K562 (cell line): ENCODE data around the gene ASB15. TPM values are rescaled to one million over a fixed set of nuclear protein-coding genes. Genes with fewer than 3 reads are reported as not detected.

Experiments used
- CHD4 ChIP-seq: fragments of 200-600 bp; sonication (generic); IDR thresholded peaks from 3 replicates; pipeline ENCODE4 v1.6.1; 2012; ENCODE audit warnings: low read depth, mild to moderate bottlenecking, mixed read lengths, low read length, inconsistent platforms; ENCODE audit not compliant: insufficient read depth, insufficient replicate concordance, poor library complexity, severe bottlenecking
- CTCFL ChIP-seq: IDR thresholded peaks from 2 replicates; pipeline ENCODE4 v1.6.1; 2011; ENCODE audit warnings: borderline replicate concordance, low read depth, mild to moderate bottlenecking, moderate library complexity, low read length; ENCODE audit not compliant: insufficient read depth, poor library complexity, severe bottlenecking
- HEY1 ChIP-seq: fragments of 250-450 bp; sonication (Bioruptor Pico); IDR thresholded peaks from 2 replicates; pipeline ENCODE4 v1.5.0; 2020; ENCODE audit warnings: mild to moderate bottlenecking, moderate library complexity, borderline replicate concordance
- NCOA2 ChIP-seq, 2 experiments: fragments of 450-650 bp; IDR thresholded peaks; 2 replicates each; pipeline ENCODE4 v1.6.1; 2018; ENCODE audit warnings: mild to moderate bottlenecking in 2 of 2, moderate library complexity in 1 of 2; ENCODE audit not compliant: partially characterized antibody in 2 of 2
- PRMT5 ChIP-seq: sonication (generic); formaldehyde crosslinking; IDR thresholded peaks from 2 replicates; pipeline ENCODE4 v1.5.0; 2020; ENCODE audit warnings: missing genetic modification reagents
- RBM14 ChIP-seq: fragments of 200-400 bp; formaldehyde crosslinking; IDR thresholded peaks from 2 replicates; pipeline ENCODE4 v1.6.1; 2018; ENCODE audit warnings: low read depth, mild to moderate bottlenecking, low read length, moderate library complexity, borderline replicate concordance; ENCODE audit not compliant: insufficient read depth
- RBM25 ChIP-seq: fragments of 200-400 bp; formaldehyde crosslinking; IDR thresholded peaks from 2 replicates; pipeline ENCODE4 v1.6.1; 2018; ENCODE audit warnings: low read length, low read depth, moderate library complexity; ENCODE audit not compliant: severe bottlenecking
- SIN3B ChIP-seq: fragments of 450-650 bp; IDR thresholded peaks from 2 replicates; pipeline ENCODE4 v1.6.1; 2017; ENCODE audit warnings: low read depth, mild to moderate bottlenecking, moderate library complexity
- ZNF253 ChIP-seq: fragments of 250-450 bp; sonication (Bioruptor Pico); conservative IDR thresholded peaks from 2 replicates; pipeline ENCODE4 v1.6.1; 2021; ENCODE audit warnings: mild to moderate bottlenecking
- ZNF318 ChIP-seq, 2 experiments: fragments of 450-650 bp; IDR thresholded peaks; 2 replicates each; pipeline ENCODE4 v1.6.1; 2016; ENCODE audit warnings: mild to moderate bottlenecking in 2 of 2, borderline replicate concordance in 1 of 2, low read depth in 1 of 2, moderate library complexity in 1 of 2
- ZNF740 ChIP-seq, 3 experiments: fragments of 200-800 bp in 1 of 3; sonication (Bioruptor generic) in 1 of 3; sonication (generic) in 1 of 3; formaldehyde crosslinking in 1 of 3; IDR thresholded peaks; 2 replicates each; pipeline versions ENCODE4 v1.6.1 to v1.8.0; 2016 to 2022; ENCODE audit warnings: mild to moderate bottlenecking in 2 of 3, missing compliant biosample characterization in 2 of 3, missing genetic modification characterization in 2 of 3, missing genetic modification reagents in 1 of 3
- ZNF766 ChIP-seq: fragments of 200-800 bp; sonication (Bioruptor generic); conservative IDR thresholded peaks from 2 replicates; pipeline ENCODE4 v1.6.1; 2016; ENCODE audit warnings: missing genetic modification characterization, missing compliant biosample characterization
- ZNF77 ChIP-seq: fragments of 250-450 bp; sonication (Bioruptor Pico); IDR thresholded peaks from 2 replicates; pipeline ENCODE4 v1.5.0; 2020
- polyA plus RNA-seq, 8 experiments: library from polyadenylated mRNA; depleted of rRNA in 4 of 8; stranded (reverse) in 5 of 8; unstranded in 3 of 8; fragments of >200 nt; fragmentation: Nextera tagmentation in 2 of 8; fragmentation: Illumina TruSeq in 1 of 8; extraction: Ambion mirVana in 2 of 8; extraction: Trizol in 1 of 8; gene quantifications; 2 replicates each; pipeline versions ENCODE4 v1.2.1 to v1.2.3, GENCODE V29; 2011 to 2014; ENCODE audit warnings: inconsistent platforms in 1 of 8, missing spikeins in 1 of 8
- total RNA-seq, 7 experiments: library from RNA; depleted of rRNA in 6 of 7; stranded (reverse); fragments of >200 nt in 6 of 7; fragmentation: Illumina TruSeq in 2 of 7; extraction: Trizol in 2 of 7; gene quantifications; 2 replicates each; pipeline versions ENCODE4 v1.2.1 to v1.2.3, GENCODE V29; 2011 to 2021; ENCODE audit warnings: low replicate concordance in 1 of 7

Gene ASB15
- total and polyA plus RNA-seq, 9 of the 15 experiments (the other 6 are each of a cell fraction or from before 2014, with no cell fraction given): 0.03 to 0.14 (median 0.04) TPM; not detected in 3

GRCh38 chr7:123608991-123609882 lies 7.6 kb downstream of the ASB15 start (continued):
- TF ChIP-seq ZNF318 (IDR thresholded peaks at IDR 0.05; ENCODE audit: borderline replicate concordance in 1 of 2, low read depth in 1 of 2): peak in 1 of 2 experiments; percentile 72; a peak in 1 of 4 replicates
- TF ChIP-seq HEY1 (CRISPR knock-in tag): no peak
- no peak for TF ChIP-seq CHD4
- no peak for TF ChIP-seq CTCFL
- TF ChIP-seq SIN3B: no peak
- no peak for TF ChIP-seq ZNF740 (CRISPR knock-in tag; IDR thresholded peaks at IDR 0.05)
- no peak for TF ChIP-seq ZNF740 (tag; IDR thresholded peaks at IDR 0.05)
- TF ChIP-seq NCOA2 (IDR thresholded peaks at IDR 0.05; ENCODE audit: partially characterized antibody in 2 of 2): no peak
- TF ChIP-seq ZNF253 (CRISPR knock-in tag): no peak
- TF ChIP-seq ZNF766: peak; percentile 75
- TF ChIP-seq RBM14: no peak
- no peak for TF ChIP-seq PRMT5 (CRISPR knock-in tag)
- no peak for TF ChIP-seq ZNF77 (CRISPR knock-in tag)
- TF ChIP-seq RBM25: no peak
